Dermis microvascular lymphatic vessel endothelial cell (primary cell): ENCODE measurements around the gene HIP1. TPM values are rescaled to one million over a fixed set of nuclear protein-coding genes. Genes with fewer than 3 reads are reported as not detected.
"Not testable (repeated sequence)": the region's sequence is repeated elsewhere in the genome, so short reads cannot be mapped to it uniquely, and the experiment has no call there.

ENCODE experiments used
- DNase-seq, 2 donors: peaks; one replicate each; pipeline versions ENCODE4 v3.0.0 to v3.0.0-alpha.2; 2010; ENCODE audit warnings: low read depth in 2 of 2
- total RNA-seq: library from RNA; depleted of rRNA; stranded (reverse); fragments of >200 nt; gene quantifications from 2 replicates; pipeline ENCODE4 v1.2.1, GENCODE V29; 2014

The HIP1 gene
- total RNA-seq, 1 donor from 2014 or later, result 32.6 TPM

DNA sequence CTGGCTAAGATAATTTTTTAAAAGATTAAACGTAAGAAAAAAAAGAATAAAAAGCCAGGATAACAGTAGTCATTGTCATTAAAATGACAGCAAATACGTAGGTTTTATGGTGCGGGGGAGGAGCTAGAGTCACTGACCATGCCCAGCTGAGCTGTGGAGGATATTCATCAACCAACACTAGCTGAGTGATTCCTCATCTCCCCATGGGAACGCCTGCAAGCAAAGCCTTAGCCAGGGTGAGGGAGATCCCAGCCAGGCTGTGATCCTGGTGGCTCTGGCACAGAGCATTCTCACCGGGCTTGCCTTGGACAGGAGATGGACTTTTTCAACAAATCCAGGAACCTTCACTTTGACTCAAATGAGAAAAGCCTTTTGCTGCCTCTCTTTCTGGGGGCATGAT, 94.2 kb downstream of the HIP1 start:
- no peak for DNase-seq

- DNase-seq, result peak; percentile 55 to 82
Measured at GRCh38 chr7:75642810-75643486, 95.8 kb downstream of the HIP1 start.

DNA sequence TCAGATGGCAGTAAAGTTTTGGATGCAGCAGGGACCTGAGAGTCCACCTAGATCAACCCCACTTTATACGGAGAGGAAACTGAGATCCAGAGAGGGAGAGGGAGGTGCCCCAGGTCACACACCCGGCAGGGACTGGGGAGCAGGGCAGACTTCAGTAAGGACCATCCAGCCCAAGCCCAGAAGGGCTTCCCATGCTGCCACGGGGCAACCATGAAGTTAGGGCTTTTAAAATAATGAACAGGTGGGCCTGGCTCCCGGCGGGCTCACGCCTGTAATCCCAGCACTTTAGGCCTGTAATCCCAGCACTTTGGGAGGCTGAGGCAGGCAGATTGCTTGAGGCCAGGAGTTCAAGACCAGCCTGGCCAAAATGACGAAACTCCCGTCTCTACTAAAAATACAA, 98.5 kb downstream of the HIP1 start:
- DNase-seq, result no peak

GRCh38 chr7:75639886-75640190, 98.9 kb downstream of the HIP1 start:
- no peak for DNase-seq

DNA sequence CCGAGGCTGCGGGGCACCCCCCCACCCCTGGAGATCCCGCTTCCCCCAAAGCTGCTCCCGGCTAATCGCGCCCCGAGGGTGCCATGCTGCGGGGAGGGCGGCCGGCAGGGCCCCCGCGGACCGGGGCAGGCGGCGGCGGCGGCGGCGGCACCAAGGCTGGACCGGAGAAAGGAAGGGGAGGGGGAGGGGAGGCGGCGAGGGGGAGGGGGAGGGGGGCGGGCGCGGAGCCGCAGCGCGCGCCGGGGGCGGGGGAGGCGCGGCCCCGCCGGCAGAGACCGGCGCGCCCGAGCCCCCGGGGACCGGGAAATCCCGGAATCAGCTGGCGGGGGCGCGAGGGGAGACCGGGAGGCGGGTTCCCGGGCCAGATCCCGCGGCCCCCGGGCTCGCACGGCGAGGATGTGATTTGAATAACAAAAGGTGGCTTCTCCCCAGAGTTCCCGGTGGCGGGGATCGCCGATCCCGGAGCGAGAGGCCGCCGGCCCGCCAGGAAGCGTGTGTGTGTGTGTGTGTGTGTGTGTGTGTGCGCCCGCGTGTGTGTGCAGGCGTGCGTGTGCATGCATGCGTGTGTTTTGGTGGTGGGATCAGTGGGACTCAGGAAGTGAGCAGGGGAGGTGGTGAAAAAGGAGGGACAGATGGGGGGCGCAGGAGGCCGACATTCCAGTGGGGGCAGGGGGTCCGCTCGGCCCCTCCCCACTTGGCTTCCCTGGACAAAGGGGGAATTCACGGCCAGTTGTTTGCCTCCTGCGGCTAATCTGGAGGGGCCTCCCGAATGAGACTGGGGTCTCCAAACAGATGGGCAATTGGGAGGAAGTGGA, 99.5 kb downstream of the HIP1 start:
- peak in 1 of 2 donors; percentile 56 for DNase-seq

DNA sequence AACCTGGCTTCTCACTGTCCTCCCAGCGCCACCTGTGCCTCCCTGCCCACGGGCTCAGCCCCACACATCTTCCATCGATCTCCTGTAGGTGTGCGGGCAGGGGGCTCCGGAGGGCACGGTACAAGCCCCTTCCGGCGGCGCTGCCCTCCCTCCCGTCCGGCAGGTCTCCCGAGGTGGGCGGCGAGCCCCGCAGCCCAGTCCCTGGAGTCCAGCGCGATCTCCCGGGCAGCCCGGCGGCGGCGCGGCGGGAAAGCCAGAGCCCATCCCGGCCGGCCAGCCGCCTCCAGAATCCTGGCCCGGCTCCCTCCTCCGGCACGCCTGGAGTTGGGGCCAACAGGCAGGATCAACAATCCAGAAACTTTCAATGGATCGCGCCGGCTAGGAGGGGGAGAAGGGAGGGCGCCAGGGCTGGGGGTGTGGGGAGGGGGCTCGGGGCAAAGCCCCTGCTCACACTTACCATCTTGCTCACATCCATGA, 100.1 kb downstream of the HIP1 start:
- peak in 1 of 2 donors; percentile 50 for DNase-seq

DNA sequence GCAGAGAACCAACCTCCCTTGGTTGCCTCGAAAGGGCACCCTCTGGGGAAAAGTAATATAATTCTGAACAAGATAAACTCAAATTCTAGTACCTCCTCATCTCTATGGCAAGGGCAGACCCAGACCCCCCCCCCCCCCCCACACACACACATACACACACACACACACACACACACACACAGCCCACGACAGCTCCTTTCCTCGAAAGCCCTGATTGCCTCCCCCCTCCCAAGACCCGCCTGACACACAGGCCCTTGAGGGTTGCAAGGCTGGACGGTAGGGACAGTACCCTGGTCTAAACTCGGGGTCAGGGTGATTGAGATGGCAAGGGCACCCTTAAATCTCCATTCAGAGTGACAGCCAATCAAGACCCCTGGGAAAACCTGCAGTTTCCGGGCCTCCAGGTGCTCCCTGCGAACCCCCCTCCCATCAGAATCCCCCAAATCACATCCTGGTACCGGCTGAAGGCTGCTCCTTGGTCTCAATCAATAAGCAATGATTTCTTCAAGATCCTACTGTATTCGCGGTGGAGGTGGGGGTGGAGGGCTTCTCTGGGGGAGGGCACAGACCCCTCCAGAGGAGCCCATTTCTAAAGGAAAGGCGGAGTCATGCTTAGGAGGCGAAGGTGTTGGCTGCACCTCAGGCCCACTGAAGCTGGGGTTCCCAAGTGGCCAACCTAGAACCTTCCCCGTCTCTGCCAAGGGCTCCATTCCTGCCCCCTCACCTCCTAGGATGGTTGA, 100.7 kb downstream of the HIP1 start:
- no peak for DNase-seq

DNA sequence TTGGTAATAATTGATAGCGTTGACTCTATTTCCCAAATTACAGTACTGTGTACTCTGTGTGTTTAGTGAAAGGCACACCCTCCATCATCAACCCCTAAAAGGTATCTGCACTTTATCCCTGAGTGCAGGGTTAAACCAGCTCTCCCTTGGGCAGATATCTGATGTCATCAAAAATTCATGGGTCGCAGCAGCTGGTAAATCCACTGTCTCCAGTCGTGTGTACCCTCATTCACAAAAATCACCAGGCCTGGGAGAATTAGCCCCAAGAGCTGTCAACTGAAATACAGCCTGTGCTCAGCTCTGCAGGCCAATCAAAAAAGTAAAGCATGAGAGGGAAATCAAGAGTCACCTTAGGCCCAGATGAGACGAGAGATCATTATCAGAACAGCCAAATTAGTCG, 103.7 kb downstream of the HIP1 start:
- no peak for DNase-seq

GRCh38 chr7:75632587-75632986, 106.2 kb downstream of the HIP1 start:
- not testable (repeated sequence) for DNase-seq

DNA sequence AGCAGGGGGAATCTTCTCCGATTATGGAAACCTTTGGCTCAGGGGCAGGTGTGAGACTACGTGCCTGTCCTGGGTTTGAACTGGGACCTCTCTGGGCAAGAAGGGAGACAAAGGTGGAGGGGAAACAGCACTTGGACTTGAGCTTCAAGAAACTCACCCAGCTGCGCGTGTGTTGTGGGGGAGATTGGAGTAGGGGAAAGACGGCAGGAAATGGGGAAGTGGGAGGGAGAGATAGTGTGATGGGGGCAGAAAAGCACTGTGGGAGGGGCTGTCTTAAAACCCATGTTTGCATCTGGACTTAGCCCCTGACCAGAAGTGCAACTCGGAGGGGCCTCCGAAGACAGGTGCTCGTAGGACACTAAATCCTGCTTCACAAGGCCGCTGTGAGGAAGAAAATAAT, 107.0 kb downstream of the HIP1 start:
- no peak for DNase-seq

DNA sequence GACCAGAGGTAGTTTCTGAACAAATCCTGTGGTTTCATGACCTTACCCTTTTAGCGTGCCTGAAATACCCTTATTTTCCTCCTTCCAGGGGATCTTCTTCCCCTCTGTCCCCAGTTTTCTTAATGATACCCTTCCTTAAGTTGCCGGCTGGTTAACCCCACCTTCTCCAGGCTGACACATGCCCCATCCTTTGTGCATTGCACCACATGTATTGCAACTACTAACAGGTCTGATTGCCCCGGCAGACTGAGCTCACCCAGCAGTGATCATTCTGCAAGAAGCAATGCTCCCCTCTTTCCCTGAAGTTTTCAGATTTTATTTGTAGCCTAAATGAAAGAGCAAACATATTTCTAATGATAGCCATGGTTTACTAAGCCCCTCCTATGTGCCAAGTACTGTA, 108.2 kb downstream of the HIP1 start:
- no peak for DNase-seq

GRCh38 chr7:75629044-75629443, 109.7 kb downstream of the HIP1 start:
- no peak for DNase-seq

DNA sequence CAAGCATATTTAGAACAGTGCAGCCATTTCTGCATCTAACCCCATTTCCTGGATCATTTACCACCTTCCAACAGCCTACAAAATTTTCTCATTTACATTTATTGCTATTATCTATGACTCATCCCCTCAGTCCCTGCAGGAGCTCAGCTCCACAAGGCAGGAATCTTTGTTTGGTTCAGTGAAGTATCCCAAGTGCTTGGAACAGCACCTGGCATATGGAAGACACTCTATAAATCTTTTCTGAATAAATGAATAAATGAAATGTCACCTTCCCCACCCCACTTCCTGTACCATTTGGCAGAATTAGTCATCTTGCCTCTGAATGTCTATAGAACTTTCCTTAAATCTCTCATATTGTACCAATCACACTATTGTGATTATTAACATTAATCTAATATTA, 110.7 kb downstream of the HIP1 start:
- no peak for DNase-seq

DNA sequence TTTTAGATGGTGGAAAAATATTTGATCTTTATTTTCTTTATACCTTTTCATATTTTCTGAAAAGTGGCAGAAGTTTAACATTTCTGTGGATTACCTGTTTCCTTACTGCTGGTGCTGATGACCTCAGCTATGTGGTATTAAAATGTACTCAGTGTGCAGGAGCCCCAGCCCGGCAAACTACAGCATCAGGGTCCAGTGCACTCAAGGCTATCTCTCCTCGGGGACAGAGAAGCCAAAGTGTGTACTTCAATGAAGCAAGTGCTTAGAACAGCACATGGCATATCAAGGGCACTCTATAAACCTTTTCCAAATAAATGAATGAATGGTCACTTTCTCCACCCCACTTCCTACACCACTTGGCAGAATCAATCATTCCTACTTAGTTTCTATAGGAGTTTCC, 111.8 kb downstream of the HIP1 start:
- DNase-seq, result no peak

DNA sequence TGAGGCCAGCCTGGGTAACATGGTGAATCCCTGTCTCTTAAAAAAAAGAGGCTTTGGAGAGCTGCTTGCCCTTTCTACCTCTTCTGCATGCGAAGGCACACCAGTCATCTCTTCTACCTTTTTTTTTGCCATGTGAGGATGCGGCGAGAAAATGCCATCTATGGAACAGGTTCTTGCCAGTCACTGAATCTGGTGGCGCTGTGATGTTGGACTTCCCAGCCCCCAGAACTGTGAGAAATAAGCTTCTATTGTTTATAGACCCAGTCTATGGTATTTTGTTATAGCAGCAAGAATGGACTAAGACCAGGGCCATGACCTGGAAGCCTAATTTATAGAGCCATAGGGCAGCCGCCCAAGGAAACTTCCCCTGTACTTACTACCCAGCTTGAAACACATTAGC, 112.9 kb downstream of the HIP1 start:
- DNase-seq, result no peak

DNA sequence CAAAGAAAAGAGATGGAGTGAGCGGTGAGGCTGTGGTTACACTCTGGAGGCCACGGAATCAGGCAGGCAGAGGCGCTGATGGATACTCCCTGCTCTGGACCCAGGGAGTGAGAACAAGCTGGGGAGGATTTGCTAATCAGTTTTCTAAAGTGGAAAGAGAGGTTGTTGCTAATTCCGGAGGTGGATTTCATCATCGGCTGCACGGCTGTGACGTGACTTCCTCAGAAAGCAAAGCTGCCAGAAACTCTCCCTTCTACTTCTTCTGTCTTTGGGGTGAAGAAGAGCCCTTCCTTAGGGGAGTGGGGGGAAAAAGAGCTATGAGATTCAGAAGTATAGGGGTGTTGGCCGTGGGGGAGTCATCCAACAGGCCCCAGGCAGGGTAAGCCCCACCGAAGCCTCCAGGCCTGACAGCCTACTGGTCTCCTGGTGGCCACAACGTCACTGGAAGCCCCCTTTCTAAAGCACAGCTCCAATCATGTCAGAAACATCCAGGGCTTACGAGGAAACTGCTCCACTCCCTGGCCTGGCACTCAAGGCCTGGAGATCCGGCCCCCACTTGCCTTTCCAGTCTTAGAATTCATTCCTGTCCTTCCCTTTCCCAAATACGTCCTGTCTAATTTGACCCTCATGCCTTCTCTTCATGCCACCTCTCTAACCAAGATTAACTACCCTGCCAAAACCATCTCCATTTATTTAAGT, 114.5 kb downstream of the HIP1 start:
- no peak for DNase-seq

GRCh38 chr7:75623390-75624133, 115.2 kb downstream of the HIP1 start:
- DNase-seq, result peak in 1 of 2 donors; percentile 10

DNA sequence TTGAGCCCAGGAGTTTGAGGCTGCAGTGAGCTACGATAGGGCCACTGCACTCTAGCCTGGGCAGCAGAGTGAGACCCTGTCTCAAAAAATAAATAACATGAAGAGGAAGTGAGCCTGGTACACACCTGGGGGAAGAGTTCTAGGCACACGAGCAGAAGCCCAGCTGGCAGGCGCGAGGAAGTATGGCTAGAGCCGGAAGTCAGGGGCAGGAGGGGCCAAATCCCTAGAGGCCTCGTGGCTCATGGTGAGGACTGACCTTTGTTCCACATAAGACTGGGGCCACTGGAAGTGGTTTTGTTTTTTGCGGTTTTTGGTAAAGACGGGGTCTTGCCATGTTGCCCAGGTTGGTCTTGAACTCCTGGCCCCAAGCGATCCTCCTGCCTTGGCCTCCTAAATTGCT, 117.6 kb downstream of the HIP1 start:
- no peak for DNase-seq

GRCh38 chr7:75619636-75620035, 119.1 kb downstream of the HIP1 start:
- DNase-seq, result no peak

DNA sequence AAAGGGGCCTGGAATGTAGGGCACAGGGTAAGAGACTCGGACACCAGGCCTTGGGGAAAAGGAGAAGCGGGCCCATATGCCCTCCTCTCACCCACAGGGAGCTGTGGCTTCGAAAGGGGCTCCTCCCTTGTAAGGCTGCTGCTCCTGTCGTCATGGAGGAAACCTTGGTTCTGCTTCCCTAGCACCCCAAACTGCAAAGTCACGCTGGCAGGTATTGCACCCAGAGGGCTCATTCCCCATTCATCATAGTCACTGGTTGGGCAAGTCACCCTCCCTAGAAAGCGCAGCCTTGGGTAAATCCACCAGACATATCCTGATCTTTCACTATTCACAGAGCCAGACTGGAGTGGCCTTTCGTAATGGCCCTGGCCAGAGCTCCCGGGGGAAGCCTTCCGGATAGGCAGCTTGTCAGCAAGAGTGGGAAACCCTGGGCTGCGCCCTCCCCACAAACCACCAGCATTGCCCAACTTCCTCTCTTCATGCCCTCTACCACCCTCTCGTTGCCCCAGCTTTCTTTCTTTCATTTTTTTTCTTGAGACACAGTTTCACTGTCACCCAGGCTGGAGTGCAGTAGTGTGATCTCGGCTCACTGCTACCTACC, 121.0 kb downstream of the HIP1 start:
- peak; percentile 37 to 51 for DNase-seq
